CD14-positive monocyte (primary cell): Measurements from ENCODE around the gene ADGRF4. TPM values are rescaled to one million over a fixed set of nuclear protein-coding genes. Genes with fewer than 3 reads are reported as not detected.
"Not testable (repeated sequence)": the region's sequence is repeated elsewhere in the genome, so short reads cannot be mapped to it uniquely, and the experiment has no call there.

ENCODE experiments used
- DNase-seq, 3 donors: peaks; one replicate each; pipeline ENCODE4 v3.0.0-alpha.2; 2011 to 2022
- H2AFZ ChIP-seq: 2 replicates; pipeline ENCODE4 v1.6.0; 2012; ENCODE audit warnings: mild to moderate bottlenecking, low read depth, low read length, inconsistent platforms; ENCODE audit not compliant: insufficient read depth, poor library complexity, severe bottlenecking
- H3K27ac ChIP-seq, 2 donors: 1 replicate in 1 of 2; 2 replicates in 1 of 2; pipeline ENCODE4 v1.5.1; 2012 to 2013; ENCODE audit warnings: low read length in 2 of 2, control low read depth in 1 of 2, inconsistent platforms in 1 of 2, low read depth in 1 of 2, mild to moderate bottlenecking in 1 of 2
- H3K27me3 ChIP-seq, 2 donors: one replicate each; pipeline versions ENCODE4 v1.6.0 to v1.6.1; 2011 to 2013; ENCODE audit warnings: low read length in 2 of 2; ENCODE audit not compliant: control insufficient read depth in 2 of 2, insufficient read depth in 2 of 2
- H3K36me3 ChIP-seq, 2 donors: replicated peaks in 1 of 2; 1 replicate in 1 of 2; 2 replicates in 1 of 2; pipeline versions ENCODE4 v1.5.1 to v1.6.1; 2012 to 2013; ENCODE audit warnings: low read length in 2 of 2, control low read depth in 1 of 2, inconsistent platforms in 1 of 2, mild to moderate bottlenecking in 1 of 2; ENCODE audit not compliant: insufficient read depth in 2 of 2, control insufficient read depth in 1 of 2
- H3K4me1 ChIP-seq, 2 donors: 1 replicate in 1 of 2; 2 replicates in 1 of 2; pipeline versions ENCODE4 v1.5.1 to v1.6.1; 2012 to 2013; ENCODE audit warnings: low read length in 2 of 2, control low read depth in 1 of 2, inconsistent platforms in 1 of 2, mild to moderate bottlenecking in 1 of 2, moderate library complexity in 1 of 2; ENCODE audit not compliant: insufficient read depth in 2 of 2, control insufficient read depth in 1 of 2
- H3K4me2 ChIP-seq: replicated peaks from 2 replicates; pipeline ENCODE3; 2012; ENCODE audit warnings: low read length, moderate library complexity, mild to moderate bottlenecking; ENCODE audit not compliant: poor library complexity, severe bottlenecking; ENCODE audit errors: extremely low read depth
- H3K4me3 ChIP-seq, 3 experiments: fragments of 200-600 bp in 1 of 3; sonication (generic) in 1 of 3; replicated peaks in 1 of 3; 1 replicate in 2 of 3; 2 replicates in 1 of 3; pipeline ENCODE4 v1.5.1; 2011 to 2013; ENCODE audit warnings: low read length in 3 of 3, mild to moderate bottlenecking in 3 of 3, control low read depth in 2 of 3, low read depth in 2 of 3, inconsistent platforms in 1 of 3, moderate library complexity in 1 of 3
- H3K79me2 ChIP-seq: 2 replicates; pipeline ENCODE4 v1.6.0; 2012; ENCODE audit warnings: mild to moderate bottlenecking, control low read depth, inconsistent platforms, low read length, moderate library complexity; ENCODE audit not compliant: insufficient read depth
- H3K9ac ChIP-seq: 2 replicates; pipeline ENCODE4 v1.6.0; 2017; ENCODE audit warnings: low read length, mild to moderate bottlenecking; ENCODE audit not compliant: insufficient read depth, poor library complexity, severe bottlenecking
- H3K9me3 ChIP-seq, 2 donors: replicated peaks in 1 of 2; 1 replicate in 1 of 2; 2 replicates in 1 of 2; pipeline versions ENCODE4 v1.5.1 to v1.6.1; 2012 to 2013; ENCODE audit warnings: low read length in 2 of 2, control low read depth in 1 of 2; ENCODE audit not compliant: control insufficient read depth in 1 of 2, insufficient read depth in 1 of 2
- H4K20me1 ChIP-seq: 2 replicates; pipeline ENCODE4 v1.6.0; 2012; ENCODE audit warnings: mild to moderate bottlenecking, low read length, control low read depth, moderate library complexity; ENCODE audit not compliant: insufficient read depth
- H3K27ac Mint-ChIP-seq, 7 donors: one replicate each; pipeline ENCODE4 v1.8.0; 2020; ENCODE audit warnings: mild to moderate bottlenecking in 7 of 7, mixed read lengths in 7 of 7, moderate library complexity in 6 of 7, inconsistent platforms in 2 of 7
- H3K27me3 Mint-ChIP-seq, 3 donors: one replicate each; pipeline ENCODE4 v1.8.0; 2021 to 2022; ENCODE audit warnings: low read depth in 3 of 3, mild to moderate bottlenecking in 3 of 3, mixed read lengths in 3 of 3, moderate library complexity in 3 of 3, inconsistent platforms in 1 of 3
- H3K36me3 Mint-ChIP-seq, 2 donors: one replicate each; pipeline ENCODE4 v1.8.0; 2020; ENCODE audit warnings: mixed read lengths in 2 of 2, inconsistent platforms in 1 of 2, mild to moderate bottlenecking in 1 of 2
- H3K4me1 Mint-ChIP-seq: one replicate; pipeline ENCODE4 v1.8.0; 2020; ENCODE audit warnings: mild to moderate bottlenecking, mixed read lengths
- H3K4me3 Mint-ChIP-seq, 2 donors: one replicate each; pipeline ENCODE4 v1.8.0; 2020; ENCODE audit warnings: mild to moderate bottlenecking in 2 of 2, mixed read lengths in 2 of 2, moderate library complexity in 1 of 2
- H3K9me3 Mint-ChIP-seq, 7 donors: one replicate each; pipeline ENCODE4 v1.8.0; 2020 to 2022; ENCODE audit warnings: mixed read lengths in 7 of 7, mild to moderate bottlenecking in 6 of 7, moderate library complexity in 6 of 7, inconsistent platforms in 2 of 7
- WGBS: methylation state at CpG from one replicate; pipeline ENCODE4 v1.1.5; 2013; ENCODE audit warnings: missing lambda C conversion rate; ENCODE audit not compliant: insufficient coverage; 5-methylcytosine and 5-hydroxymethylcytosine counted together
- intact Hi-C, 2 donors: fragments of 100-400 bp; cut with micrococcal nuclease; formaldehyde crosslinking; loops; one replicate each; pipeline versions ENCODE4 v1.15.0 to v1.15.1; 2023
- polyA plus RNA-seq, 3 donors: library from polyadenylated mRNA; depleted of rRNA in 1 of 3; unstranded in 2 of 3; stranded (reverse) in 1 of 3; fragments of 300-500 nt in 2 of 3; fragments of >200 nt in 1 of 3; fragmentation: Illumina TruSeq in 2 of 3; gene quantifications; 1 replicate in 2 of 3; 2 replicates in 1 of 3; pipeline ENCODE4 v1.2.3, GENCODE V29; 2012 to 2021
- TF ChIP-seq, protein P1 (sequence below): fragments of 200-600 bp; IDR thresholded peaks from one replicate; pipeline ENCODE4 v1.8.0; 2022; ENCODE audit warnings: antibody characterized with exemption, mild to moderate bottlenecking

The ADGRF4 gene
- polyA plus RNA-seq, 3 donors: not detected

- DNase-seq: no peak
- H3K27me3 Mint-ChIP-seq: peaks cover 0 to 3% (median 1%) of the 10 kb centered on the region in 3 donors
- Histone ChIP-seq H3K36me3 (no peaks in the 10 kb centered on the region), H3K9me3 (no peaks in the 10 kb centered on the region), H3K27ac (no peak overlapping the region), H3K4me3 (no peak overlapping the region), H3K27me3 (no peaks in the 10 kb centered on the region), H3K79me2 (no peaks in the 10 kb centered on the region), H3K4me2 (no peak overlapping the region), H3K4me1 (no peaks in the 10 kb centered on the region), H3K9ac (no peak overlapping the region), H4K20me1 (no peaks in the 10 kb centered on the region), H2AFZ (no peak overlapping the region)
- H3K9me3 Mint-ChIP-seq: peaks cover 0 to 5% (median 2%) of the 10 kb centered on the region in 7 donors
- no peak overlapping the region for H3K27ac Mint-ChIP-seq
- no peaks in the 10 kb centered on the region for H3K4me1 Mint-ChIP-seq
- TF ChIP-seq, protein P1, sequence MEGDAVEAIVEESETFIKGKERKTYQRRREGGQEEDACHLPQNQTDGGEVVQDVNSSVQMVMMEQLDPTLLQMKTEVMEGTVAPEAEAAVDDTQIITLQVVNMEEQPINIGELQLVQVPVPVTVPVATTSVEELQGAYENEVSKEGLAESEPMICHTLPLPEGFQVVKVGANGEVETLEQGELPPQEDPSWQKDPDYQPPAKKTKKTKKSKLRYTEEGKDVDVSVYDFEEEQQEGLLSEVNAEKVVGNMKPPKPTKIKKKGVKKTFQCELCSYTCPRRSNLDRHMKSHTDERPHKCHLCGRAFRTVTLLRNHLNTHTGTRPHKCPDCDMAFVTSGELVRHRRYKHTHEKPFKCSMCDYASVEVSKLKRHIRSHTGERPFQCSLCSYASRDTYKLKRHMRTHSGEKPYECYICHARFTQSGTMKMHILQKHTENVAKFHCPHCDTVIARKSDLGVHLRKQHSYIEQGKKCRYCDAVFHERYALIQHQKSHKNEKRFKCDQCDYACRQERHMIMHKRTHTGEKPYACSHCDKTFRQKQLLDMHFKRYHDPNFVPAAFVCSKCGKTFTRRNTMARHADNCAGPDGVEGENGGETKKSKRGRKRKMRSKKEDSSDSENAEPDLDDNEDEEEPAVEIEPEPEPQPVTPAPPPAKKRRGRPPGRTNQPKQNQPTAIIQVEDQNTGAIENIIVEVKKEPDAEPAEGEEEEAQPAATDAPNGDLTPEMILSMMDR: no peak
- H3K4me3 Mint-ChIP-seq: no peak overlapping the region
- no peaks in the 10 kb centered on the region for H3K36me3 Mint-ChIP-seq
- intact Hi-C loops: no loop called here
Observed at GRCh38 chr6:47743744-47744143, 45.4 kb downstream of the ADGRF4 start.

DNA sequence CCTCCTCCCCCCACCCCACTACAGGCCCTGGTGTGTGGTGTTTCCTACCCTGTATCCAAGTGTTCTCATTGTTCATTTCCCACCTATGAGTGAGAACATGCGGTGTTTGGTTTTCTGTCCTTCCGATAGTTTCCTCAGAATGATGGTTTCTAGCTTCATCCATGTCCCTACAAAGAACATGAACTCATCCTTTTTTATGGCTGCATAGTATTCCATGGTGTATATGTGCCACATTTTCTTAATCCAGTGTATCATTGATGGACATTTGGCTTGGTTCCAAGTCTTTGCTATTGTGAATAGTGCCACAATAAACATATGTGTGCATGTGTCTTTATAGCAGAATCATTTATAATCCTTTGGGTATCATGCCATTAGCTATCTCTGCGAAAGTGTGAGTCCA, 46.9 kb downstream of the ADGRF4 start:
- H3K9ac ChIP-seq, H4K20me1 ChIP-seq, H3K9me3 ChIP-seq, H3K4me3 ChIP-seq, intact Hi-C loops, H3K4me3 Mint-ChIP-seq, H3K9me3 Mint-ChIP-seq, H3K4me2 ChIP-seq, DNase-seq, H3K4me1 ChIP-seq, H3K27ac Mint-ChIP-seq, H3K36me3 Mint-ChIP-seq, H3K36me3 ChIP-seq, H2AFZ ChIP-seq, H3K27ac ChIP-seq, H3K79me2 ChIP-seq, H3K27me3 ChIP-seq, H3K4me1 Mint-ChIP-seq, H3K27me3 Mint-ChIP-seq: not testable (repeated sequence)
- 100% methylated on average over 1 of the region's 3 CpGs for WGBS
